ENCODE measurements around the gene KLHL26.

The KLHL26 gene

DNA sequence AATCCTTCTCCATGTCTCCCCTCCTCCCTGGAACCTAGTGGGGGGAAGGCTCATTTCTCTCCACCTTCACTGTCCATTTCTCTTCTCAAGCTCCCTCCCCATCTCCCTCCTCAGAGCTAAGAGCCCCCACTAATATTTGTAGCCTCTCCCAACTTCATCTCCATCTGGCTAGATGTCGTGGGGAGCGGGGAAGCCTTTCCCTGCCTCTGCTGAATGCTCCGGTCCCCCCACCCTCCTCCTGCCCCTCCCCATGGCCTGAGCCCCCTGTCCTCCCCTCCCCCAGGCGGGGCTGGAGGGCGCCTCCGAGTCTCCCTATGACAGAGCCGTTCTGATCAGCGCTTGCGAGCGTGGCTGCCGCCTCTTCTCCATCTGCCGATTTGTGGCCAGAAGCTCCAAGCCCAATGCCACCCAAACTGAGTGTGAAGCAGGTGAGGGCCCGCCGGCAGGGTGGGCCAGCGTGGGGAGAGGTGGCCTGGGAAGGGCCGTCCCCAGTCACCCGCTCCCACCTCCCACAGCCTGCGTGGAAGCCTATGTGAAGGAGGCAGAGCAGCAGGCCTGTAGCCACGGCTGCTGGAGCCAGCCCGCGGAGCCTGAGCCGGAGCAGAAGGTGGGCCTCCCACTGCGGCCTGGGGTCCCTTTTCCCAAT is 23.1 kb upstream of the KLHL26 start:
- TF ChIP-seq ZNF274 (IDR thresholded peaks at IDR 0.05; ENCODE audit: low read depth, low read length): no peak
- no peak overlapping the region for H3K4me3 ChIP-seq (ENCODE audit: low read length)

DNA sequence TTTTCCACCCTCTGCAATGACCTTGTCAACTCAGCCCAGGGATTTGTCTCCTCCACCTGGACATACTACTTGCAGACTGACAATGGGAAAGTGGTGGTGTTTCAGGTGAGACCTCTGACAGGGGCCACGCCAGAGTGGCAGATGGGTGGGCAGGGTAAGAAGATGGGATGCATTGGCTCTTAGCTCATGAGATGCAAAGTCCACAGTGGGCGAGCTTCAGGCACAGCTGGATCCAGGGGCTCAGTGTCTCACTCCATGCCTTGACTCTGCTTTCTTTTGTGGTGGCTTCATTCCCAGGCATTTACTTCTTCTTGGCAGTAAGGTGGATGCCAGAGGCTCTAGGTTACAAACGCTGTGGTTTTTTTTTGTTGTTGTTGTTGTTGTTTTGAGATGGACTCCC is 20.8 kb upstream of the KLHL26 start:
- no peak overlapping the region for H3K4me3 ChIP-seq (ENCODE audit: low read length)
- TF ChIP-seq ZNF274 (IDR thresholded peaks at IDR 0.05; ENCODE audit: low read depth, low read length): no peak

DNA sequence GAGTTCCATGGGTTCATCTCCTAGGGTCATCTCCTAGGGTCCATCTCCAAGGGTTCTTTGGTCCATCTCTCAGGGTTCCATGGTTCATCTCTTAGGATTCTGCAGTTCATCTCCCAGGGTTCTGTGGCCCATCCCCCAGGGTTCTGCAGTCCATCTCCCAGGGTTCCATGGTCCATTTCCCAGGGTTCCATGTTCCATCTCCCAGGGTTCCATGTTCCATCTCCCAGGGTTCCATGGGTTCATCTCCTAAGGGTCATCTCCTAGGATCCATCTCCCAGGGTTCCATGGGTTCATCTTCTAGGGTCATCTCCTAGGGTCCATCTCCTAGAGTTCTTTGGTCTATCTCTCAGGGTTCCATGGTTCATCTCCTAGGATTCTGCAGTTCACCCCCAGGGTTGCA is 19.3 kb upstream of the KLHL26 start:
- no peak overlapping the region for H3K4me3 ChIP-seq (ENCODE audit: low read length)
- no peak for TF ChIP-seq ZNF274 (IDR thresholded peaks at IDR 0.05; ENCODE audit: low read depth, low read length)

DNA sequence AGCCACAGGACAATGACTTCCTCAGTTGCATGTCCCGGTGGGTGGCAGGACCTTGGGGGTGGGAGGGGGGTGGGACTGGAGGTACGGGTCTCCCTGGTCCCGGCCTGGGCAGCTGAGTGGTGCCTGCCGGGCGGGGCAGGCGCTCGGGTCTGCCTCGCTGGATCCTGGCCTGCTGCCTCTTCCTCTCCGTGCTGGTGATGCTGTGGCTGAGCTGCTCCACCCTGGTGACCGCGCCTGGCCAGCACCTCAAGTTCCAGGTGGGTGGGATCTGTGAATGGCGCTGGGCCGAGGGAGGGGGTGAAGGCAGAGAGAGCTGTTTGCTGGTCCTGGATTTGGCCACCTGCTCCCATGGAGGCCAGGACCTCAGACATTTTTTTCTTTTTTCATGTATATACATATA is 18.6 kb upstream of the KLHL26 start:
- no peak overlapping the region for H3K4me3 ChIP-seq (ENCODE audit: low read length)
- no peak for TF ChIP-seq ZNF274 (IDR thresholded peaks at IDR 0.05; ENCODE audit: low read depth, low read length)

DNA sequence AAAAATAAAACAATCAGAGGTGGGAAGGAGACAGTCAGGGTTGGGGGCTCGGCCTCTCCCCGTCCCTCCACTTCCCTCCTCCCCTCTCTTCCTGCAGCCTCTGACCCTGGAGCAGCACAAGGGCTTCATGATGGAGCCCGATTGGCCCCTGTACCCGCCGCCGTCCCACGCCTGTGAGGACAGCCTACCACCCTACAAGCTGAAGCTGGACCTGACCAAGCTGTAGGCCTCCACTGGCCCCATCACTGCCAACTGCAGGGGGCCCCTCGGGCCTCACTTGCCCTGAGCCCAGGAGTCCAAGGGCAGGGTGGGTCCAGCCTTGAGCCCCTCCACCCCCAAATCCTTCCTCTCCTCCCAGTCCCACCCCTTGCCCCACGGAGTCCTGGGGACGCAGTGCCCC is 16.5 kb upstream of the KLHL26 start:
- no peak for TF ChIP-seq ZNF274 (IDR thresholded peaks at IDR 0.05; ENCODE audit: low read depth, low read length)
- H3K4me3 ChIP-seq (ENCODE audit: low read length): no peak overlapping the region

DNA sequence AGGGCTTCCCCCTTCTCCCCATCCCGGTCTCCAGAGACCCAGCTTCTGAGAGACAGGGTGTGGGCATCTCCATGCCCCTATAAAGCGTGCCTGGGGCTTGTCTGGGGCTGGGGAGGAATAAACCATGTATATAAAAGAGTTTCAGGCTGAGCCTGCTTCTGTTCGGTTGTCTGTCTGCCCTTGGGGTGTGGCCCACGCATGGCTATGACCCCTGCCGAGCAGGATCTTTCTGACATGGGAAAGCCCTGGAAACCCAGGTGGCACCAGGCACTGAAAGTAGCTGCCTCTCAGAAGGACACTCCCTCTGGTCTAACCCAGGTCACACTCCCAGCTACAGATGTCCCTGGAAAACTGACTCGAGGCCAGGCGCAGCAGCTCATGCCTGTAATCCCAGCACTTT is 15.9 kb upstream of the KLHL26 start:
- H3K4me3 ChIP-seq (ENCODE audit: low read length): no peak overlapping the region
- no peak for TF ChIP-seq ZNF274 (IDR thresholded peaks at IDR 0.05; ENCODE audit: low read depth, low read length)

DNA sequence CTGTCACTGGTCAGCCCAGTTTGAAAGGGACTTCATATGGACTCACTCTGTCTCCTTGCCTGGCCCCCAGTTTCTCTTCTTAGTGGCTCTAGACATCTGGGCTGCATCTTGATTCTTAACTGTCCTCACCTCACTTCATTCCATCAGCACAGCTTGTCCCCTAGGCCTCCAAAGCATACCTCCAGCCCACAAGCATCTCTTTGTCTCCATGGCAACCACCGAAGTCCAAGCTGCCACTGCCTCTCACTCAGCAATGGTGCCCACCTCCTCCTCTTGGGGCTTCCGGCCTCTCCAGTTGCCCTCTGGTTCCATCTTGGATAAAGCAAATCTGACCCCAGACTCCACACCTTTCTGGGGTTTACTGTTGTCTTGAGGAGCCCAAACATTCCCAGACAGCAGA is 9.9 kb upstream of the KLHL26 start:
- no peak overlapping the region for H3K4me3 ChIP-seq (ENCODE audit: low read length)
- no peak for TF ChIP-seq ZNF274 (IDR thresholded peaks at IDR 0.05; ENCODE audit: low read depth, low read length)

DNA sequence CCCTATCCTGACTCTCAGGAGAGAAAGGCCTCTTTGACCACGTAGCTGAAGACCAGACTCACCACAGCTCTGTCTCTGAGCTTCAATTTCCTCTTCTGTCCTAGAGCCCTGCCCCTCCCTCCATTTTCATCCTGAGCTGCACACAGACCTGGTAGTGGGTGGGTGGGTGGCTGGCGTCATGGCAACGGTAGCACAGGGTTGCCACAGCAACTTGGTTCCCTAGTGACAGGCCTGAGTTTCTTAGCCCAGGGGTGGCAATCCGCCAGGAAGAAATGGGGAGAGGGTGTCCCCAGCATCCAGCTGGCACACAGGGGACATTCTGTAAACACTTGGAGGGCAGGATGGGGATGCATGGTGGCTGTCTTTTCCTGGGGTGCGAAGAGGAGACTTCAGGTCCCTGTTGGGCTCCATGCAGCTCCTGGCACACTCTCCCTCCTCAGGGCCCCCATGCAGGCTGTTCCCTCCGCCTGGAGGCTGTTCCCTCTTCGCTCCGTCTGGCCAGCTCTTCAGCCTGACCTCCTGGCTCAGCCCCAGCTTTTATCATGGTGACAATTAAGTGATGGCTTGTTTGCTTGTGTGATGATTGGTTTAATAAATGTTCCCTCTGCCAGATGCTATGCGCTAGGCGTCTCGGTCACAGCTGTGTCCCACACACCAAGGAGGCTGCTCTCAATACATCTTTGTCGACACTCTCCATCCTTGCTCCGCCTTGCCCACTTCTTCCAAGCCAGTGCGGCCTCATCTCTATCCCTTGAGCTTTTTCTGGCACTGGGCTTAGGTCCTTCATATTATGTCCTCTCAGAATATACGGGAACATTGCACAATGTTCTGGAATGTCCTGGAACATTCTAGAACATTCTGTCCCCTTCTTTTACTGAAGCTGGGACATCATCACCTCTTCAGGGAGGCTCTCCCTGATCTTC is 7.4 kb upstream of the KLHL26 start:
- H3K4me3 ChIP-seq (ENCODE audit: low read length): no peak overlapping the region
- no peak for TF ChIP-seq ZNF274 (IDR thresholded peaks at IDR 0.05; ENCODE audit: low read depth, low read length)

DNA sequence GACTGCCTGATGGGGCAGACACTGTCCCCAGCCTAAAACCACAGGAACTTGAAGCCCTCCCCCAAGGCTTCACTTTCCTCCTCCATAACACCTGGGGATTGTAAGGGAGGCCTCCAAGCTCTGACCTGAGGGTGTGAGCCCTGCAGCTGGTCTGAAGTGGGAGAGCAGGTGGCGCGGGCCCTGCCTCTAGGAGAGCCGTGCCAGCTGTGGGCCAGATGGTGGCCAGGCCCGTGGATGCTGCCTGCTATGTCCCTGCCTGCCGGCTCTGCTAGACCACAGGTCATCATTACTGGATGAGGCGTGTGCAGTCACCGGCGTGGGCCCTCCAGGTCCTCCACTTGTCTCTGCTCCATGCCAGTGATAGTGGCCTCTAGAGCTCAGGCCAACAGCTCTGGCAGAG is 3.5 kb upstream of the KLHL26 start:
- no peak for TF ChIP-seq ZNF274 (IDR thresholded peaks at IDR 0.05; ENCODE audit: low read depth, low read length)
- no peak overlapping the region for H3K4me3 ChIP-seq (ENCODE audit: low read length)

DNA sequence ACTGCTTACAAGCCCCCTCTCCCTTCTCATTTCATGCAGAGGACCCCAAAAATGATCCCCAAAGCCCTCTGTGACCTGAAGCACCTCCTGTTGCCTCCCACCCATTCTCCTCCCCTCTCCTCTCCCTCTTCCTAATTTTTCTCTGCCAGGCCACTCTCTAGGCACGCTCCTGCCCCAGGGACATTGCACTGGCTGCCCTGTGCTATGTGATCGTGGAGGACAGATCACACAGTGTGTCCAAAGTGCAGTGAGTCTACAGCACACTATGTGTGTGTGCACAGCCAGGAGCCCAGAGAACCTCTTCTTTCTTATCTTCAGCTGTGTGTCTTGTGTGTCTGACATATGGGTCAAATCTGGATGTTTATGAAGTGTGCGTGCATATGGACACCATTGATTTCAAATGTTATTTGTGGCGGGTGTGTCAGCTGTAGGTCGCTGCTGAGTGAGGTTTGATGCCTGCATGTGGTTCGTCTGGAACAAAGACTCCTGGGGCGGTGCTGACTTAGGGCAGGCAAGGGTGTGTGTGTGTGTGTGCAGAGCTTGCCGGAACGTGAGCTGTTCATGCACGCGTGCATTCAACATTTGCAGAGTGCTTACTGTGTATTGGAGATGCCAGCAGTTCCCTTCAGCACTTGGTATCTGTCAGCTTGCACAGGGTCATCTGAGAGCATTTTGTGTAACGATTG is 2.1 kb upstream of the KLHL26 start:
- no peak for TF ChIP-seq ZNF274 (IDR thresholded peaks at IDR 0.05; ENCODE audit: low read depth, low read length)
- no peak overlapping the region for H3K4me3 ChIP-seq (ENCODE audit: low read length)

DNA sequence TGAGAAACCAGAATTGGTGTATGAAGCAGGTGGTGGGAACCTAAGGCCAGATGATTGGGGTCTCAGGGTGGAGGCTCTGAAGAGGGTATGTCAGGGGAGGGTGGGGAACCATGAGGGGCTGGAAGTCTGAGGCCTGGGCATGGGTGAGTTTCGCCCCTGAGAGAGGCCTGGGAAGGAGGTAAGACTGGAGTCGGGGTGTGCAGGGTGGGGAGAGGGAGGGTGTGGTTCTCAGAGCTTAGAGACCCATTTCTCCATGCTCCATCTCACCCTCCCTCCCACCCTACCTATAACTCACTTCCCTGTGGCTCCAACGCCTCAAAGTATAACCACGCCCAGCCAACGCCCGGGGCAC is 1.0 kb upstream of the KLHL26 start:
- H3K4me3 ChIP-seq (ENCODE audit: low read length): no peak overlapping the region
- TF ChIP-seq ZNF274 (IDR thresholded peaks at IDR 0.05; ENCODE audit: low read depth, low read length): no peak

DNA sequence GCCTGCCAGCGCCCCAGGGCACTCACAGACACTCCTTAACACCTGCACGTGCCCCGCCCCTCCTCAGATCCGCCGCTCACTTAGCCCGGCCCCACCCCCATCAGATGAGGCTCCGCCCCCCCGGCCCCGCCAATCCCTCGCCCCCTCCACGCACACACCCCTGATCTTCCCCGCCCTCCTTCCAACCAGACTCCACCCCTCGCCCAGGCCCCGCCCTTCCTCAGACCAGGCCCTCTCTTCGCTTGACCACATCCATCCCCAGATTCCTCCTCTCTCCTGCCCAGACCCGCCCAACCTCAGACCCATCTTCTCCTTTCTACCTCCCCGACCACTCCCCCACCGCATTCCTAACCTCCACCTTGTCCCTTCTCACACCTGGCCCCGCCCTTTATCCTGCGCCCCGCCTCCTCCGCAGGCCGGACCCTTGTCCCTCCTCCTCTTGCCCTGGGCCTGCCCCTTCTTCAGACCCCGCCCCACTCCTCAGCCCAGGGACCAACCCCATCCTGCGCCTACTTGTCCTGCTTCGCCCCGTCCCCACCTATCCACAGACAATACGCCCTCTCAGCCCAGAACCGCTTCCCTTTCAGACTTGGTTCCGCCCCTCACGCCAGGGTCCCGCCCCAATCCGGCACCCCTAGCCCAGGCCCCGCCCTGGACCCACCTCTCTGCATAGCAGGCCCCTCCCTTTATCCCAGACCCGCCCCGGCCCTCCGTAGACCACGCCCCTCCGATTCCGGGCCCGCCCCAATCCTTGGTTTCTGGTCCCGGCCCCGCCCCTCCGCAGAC is 452 bp upstream of the KLHL26 start:
- peak overlapping the region; percentile 56; the same call in 1 of the 2 replicates for H3K4me3 ChIP-seq (ENCODE audit: low read length)
- TF ChIP-seq ZNF274 (IDR thresholded peaks at IDR 0.05; ENCODE audit: low read depth, low read length): no peak

DNA sequence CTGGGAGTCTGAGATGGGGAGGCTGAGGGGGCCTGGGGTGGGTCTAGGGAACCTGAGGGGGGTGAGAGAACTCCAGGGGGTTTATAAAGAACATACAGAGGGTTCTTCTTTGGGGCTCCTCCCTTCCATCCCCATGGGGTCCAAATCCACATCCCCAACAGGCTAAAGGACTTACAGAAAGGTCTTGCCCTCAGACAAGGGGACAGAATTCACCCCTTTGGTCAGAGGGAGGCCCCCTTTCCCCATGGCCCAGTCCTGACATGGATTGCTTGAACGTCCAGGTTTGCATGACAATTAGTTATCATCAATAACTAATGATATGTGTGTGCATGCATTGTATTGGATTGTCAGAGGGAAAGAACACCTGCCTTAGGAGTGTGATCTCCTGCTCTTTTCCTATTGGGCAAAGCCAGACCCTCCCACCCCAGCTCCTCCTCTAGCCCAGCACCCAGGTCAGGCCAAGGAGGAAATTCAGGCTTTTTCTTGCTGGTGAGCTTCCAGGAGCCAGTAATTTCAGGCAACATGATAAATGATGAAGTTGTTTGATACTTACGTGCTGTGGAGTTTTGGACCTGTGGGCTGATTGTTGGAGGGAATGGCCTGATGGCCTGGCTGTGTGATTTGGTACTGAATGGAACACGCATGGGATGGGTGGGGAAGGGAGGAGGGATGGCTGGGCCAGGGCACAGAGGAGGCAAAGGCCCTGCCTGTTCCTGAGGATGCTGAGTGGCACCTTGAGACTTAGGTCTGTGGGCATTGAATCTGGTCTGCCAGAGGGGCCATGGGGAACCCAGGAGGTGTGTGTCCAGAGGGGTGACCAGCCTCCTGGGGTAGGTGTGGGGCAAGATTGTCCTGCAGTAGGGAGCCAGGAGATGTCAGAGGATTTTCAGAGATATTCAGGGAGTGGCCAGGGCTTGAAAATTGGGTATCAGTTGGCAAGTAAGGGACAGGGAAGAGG is 1.1 kb downstream of the KLHL26 start:
- peak overlapping the region; percentile 75 for H3K4me3 ChIP-seq (ENCODE audit: low read length)
- TF ChIP-seq ZNF274 (IDR thresholded peaks at IDR 0.05; ENCODE audit: low read depth, low read length): no peak

Measured in GM08714 (cell line).